ENCODE data around the gene SND1.

DNA sequence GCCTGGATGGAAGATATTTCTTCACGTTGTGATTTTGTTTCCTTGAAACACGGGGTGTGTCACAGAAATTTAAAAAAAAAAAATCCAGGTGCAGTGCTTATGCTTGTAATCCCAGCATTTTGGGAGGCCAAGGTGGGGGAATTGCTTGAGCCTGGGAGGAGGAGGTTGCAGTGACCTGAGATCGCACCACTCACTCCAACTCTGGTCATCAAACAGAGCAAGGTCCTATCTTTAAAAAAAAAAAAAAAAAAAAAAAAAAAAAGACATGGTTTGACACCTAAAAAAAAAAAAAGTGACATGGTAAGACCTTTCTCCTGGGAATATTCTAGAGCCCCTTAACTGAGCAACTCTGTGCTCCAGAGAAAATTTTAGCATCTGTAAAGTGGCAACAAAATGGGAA, 388.2 kb downstream of the SND1 start:
- TF ChIP-seq, protein P1, sequence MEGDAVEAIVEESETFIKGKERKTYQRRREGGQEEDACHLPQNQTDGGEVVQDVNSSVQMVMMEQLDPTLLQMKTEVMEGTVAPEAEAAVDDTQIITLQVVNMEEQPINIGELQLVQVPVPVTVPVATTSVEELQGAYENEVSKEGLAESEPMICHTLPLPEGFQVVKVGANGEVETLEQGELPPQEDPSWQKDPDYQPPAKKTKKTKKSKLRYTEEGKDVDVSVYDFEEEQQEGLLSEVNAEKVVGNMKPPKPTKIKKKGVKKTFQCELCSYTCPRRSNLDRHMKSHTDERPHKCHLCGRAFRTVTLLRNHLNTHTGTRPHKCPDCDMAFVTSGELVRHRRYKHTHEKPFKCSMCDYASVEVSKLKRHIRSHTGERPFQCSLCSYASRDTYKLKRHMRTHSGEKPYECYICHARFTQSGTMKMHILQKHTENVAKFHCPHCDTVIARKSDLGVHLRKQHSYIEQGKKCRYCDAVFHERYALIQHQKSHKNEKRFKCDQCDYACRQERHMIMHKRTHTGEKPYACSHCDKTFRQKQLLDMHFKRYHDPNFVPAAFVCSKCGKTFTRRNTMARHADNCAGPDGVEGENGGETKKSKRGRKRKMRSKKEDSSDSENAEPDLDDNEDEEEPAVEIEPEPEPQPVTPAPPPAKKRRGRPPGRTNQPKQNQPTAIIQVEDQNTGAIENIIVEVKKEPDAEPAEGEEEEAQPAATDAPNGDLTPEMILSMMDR (conservative IDR thresholded peaks at IDR 0.05; ENCODE audit: low read depth, low read length): no peak
- TF ChIP-seq POLR2A (IDR thresholded peaks at IDR 0.05; ENCODE audit: low read depth, low read length) (no peak), RFX5 (IDR thresholded peaks at IDR 0.05; ENCODE audit: low read depth, low read length) (no peak), MAFK (IDR thresholded peaks at IDR 0.05; ENCODE audit: low read depth, low read length) (no peak), CHD1 (IDR thresholded peaks at IDR 0.05; ENCODE audit: low read depth, low read length) (no peak), MXI1 (IDR thresholded peaks at IDR 0.05; ENCODE audit: borderline replicate concordance, low read depth, low read length) (no peak), MAZ (IDR thresholded peaks at IDR 0.05; ENCODE audit: borderline replicate concordance, low read depth, low read length) (no peak), SMC3 (IDR thresholded peaks at IDR 0.05; ENCODE audit: low read depth, low read length) (no peak), FOS (IDR thresholded peaks at IDR 0.05; ENCODE audit: low read depth, low read length) (no peak), BHLHE40 (IDR thresholded peaks at IDR 0.05; ENCODE audit: low read depth, low read length) (no peak)
- TF ChIP-seq, protein P2, sequence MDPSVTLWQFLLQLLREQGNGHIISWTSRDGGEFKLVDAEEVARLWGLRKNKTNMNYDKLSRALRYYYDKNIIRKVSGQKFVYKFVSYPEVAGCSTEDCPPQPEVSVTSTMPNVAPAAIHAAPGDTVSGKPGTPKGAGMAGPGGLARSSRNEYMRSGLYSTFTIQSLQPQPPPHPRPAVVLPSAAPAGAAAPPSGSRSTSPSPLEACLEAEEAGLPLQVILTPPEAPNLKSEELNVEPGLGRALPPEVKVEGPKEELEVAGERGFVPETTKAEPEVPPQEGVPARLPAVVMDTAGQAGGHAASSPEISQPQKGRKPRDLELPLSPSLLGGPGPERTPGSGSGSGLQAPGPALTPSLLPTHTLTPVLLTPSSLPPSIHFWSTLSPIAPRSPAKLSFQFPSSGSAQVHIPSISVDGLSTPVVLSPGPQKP (IDR thresholded peaks at IDR 0.05; ENCODE audit: borderline replicate concordance, low read depth, low read length): no peak
- TF ChIP-seq, protein P3, sequence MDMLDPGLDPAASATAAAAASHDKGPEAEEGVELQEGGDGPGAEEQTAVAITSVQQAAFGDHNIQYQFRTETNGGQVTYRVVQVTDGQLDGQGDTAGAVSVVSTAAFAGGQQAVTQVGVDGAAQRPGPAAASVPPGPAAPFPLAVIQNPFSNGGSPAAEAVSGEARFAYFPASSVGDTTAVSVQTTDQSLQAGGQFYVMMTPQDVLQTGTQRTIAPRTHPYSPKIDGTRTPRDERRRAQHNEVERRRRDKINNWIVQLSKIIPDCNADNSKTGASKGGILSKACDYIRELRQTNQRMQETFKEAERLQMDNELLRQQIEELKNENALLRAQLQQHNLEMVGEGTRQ (IDR thresholded peaks at IDR 0.05; ENCODE audit: low read depth, low read length): no peak
